Gastroesophageal sphincter (tissue), 3 donors: Measurements from ENCODE around the gene TBC1D1.

ENCODE experiments used
- EP300 ChIP-seq: sonication (generic); formaldehyde crosslinking; IDR thresholded peaks from one replicate; pipeline ENCODE4 v1.6.1; 2017; ENCODE audit warnings: antibody characterized with exemption, mild to moderate bottlenecking
- POLR2A ChIP-seq, 2 donors: fragments of 450-650 bp; IDR thresholded peaks; one replicate each; pipeline ENCODE4 v1.6.1; 2017; ENCODE audit warnings: antibody characterized with exemption in 2 of 2, mild to moderate bottlenecking in 2 of 2, moderate library complexity in 1 of 2
- POLR2AphosphoS5 ChIP-seq: sonication (generic); formaldehyde crosslinking; IDR thresholded peaks from one replicate; pipeline ENCODE4 v1.6.1; 2017; ENCODE audit warnings: antibody characterized with exemption
- TF ChIP-seq, protein P1 (sequence below), 4 experiments: fragments of 200-600 bp in 2 of 4; fragments of 450-650 bp in 2 of 4; sonication (generic) in 1 of 4; IDR thresholded peaks; one replicate each; pipeline ENCODE4 v1.5.1; 2017 to 2019; ENCODE audit warnings: antibody characterized with exemption in 4 of 4, mild to moderate bottlenecking in 2 of 4, moderate library complexity in 2 of 4

DNA sequence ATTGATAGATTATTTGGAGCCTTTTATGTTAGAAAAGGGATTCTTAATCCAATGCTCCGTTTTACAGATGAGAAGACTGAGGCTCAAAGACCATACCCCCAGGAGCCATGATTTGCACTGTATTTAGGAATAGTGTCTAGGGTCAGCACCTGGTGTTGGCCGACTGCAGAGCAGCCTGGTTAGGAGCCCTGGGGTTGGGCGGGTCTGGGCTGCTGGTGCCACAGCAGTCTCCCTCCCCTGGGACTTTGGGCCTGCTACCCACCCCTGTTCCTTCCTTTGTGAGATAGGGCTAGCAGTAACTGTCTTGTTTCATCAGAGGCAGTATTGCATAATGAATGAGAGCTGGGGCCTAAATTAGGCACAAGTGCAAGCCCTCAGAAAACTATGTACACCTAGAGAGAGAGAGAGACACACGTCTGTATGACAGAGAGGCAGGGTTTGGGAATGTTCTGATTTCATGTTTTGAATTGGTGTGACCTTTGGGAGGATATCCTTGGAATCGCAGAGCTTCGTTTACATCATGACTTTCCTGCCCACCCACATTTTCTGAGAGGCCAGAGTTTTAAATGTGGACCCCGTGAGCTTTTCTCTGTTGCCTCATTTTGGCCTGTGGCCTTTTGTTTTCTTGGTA is 181.0 kb downstream of the TBC1D1 start:
- TF ChIP-seq, protein P1, sequence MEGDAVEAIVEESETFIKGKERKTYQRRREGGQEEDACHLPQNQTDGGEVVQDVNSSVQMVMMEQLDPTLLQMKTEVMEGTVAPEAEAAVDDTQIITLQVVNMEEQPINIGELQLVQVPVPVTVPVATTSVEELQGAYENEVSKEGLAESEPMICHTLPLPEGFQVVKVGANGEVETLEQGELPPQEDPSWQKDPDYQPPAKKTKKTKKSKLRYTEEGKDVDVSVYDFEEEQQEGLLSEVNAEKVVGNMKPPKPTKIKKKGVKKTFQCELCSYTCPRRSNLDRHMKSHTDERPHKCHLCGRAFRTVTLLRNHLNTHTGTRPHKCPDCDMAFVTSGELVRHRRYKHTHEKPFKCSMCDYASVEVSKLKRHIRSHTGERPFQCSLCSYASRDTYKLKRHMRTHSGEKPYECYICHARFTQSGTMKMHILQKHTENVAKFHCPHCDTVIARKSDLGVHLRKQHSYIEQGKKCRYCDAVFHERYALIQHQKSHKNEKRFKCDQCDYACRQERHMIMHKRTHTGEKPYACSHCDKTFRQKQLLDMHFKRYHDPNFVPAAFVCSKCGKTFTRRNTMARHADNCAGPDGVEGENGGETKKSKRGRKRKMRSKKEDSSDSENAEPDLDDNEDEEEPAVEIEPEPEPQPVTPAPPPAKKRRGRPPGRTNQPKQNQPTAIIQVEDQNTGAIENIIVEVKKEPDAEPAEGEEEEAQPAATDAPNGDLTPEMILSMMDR (IDR thresholded peaks at IDR 0.05) = peak in 1 of 4 experiments; percentile 6
- no peak for TF ChIP-seq POLR2AphosphoS5
- TF ChIP-seq POLR2A (IDR thresholded peaks at IDR 0.05) = no peak
- TF ChIP-seq EP300 = no peak
